GM21786 (cell line): ENCODE measurements around the gene LASP1NB.
"Not testable (repeated sequence)": the region's sequence is repeated elsewhere in the genome, so short reads cannot be mapped to it uniquely, and the experiment has no call there.

Source experiments
- ATAC-seq: cut with Tn5 transposase; IDR thresholded peaks from one replicate; pipeline ENCODE4 v1.9.1; 2021; ENCODE audit not compliant: unreplicated experiment

Gene LASP1NB

GRCh38 chr17:38959508-38959907 lies 34.1 kb downstream of the LASP1NB start:
- ATAC-seq = no peak

GRCh38 chr17:38960402-38960801 lies 35.0 kb downstream of the LASP1NB start:
- ATAC-seq = no peak

- ATAC-seq = no peak
Measured at GRCh38 chr17:38961413-38961812, 36.0 kb downstream of the LASP1NB start.

GRCh38 chr17:38967290-38967738 lies 41.9 kb downstream of the LASP1NB start, which contains the start of gene FBXO47:
FBXO47 (minus strand) TSS chr17:38967403; CDS start chr17:38963025, 4,378 bp downstream.
- ATAC-seq = no peak

GRCh38 chr17:38969281-38969680 lies 43.9 kb downstream of the LASP1NB start:
- ATAC-seq = no peak

GRCh38 chr17:38970128-38970527 lies 44.7 kb downstream of the LASP1NB start:
- no peak for ATAC-seq

- ATAC-seq = no peak
Measured at GRCh38 chr17:38970804-38971203, 45.4 kb downstream of the LASP1NB start.

- not testable (repeated sequence) for ATAC-seq
Measured at GRCh38 chr17:38976187-38976551, 50.8 kb downstream of the LASP1NB start.

GRCh38 chr17:38978180-38978579 lies 52.8 kb downstream of the LASP1NB start:
- ATAC-seq = no peak
